Osteoblast (primary cell): ENCODE results near the gene TENM4. TPM values are rescaled to one million over a fixed set of nuclear protein-coding genes. Genes with fewer than 3 reads are reported as not detected.
"Not testable (repeated sequence)": the region's sequence is repeated elsewhere in the genome, so short reads cannot be mapped to it uniquely, and the experiment has no call there.

Experiments
- DNase-seq: peaks from one replicate; pipeline ENCODE4 v3.0.0; 2011; ENCODE audit warnings: low spot score, mixed read lengths; ENCODE audit not compliant: insufficient read length; ENCODE audit errors: missing footprints
- H2AFZ ChIP-seq: 2 replicates; pipeline ENCODE4 v1.6.0; 2011; ENCODE audit warnings: mild to moderate bottlenecking, low read length
- H3K27ac ChIP-seq: 2 replicates; pipeline ENCODE4 v1.5.1; 2011; ENCODE audit warnings: mild to moderate bottlenecking, low read depth, low read length, moderate library complexity
- H3K27me3 ChIP-seq: 2 replicates; pipeline ENCODE4 v1.6.0; 2012; ENCODE audit warnings: mild to moderate bottlenecking, control low read depth, inconsistent platforms, low read length, moderate library complexity; ENCODE audit not compliant: insufficient read depth
- H3K36me3 ChIP-seq: 2 replicates; pipeline ENCODE4 v1.5.1; 2011; ENCODE audit warnings: mild to moderate bottlenecking, low read length, control low read depth, moderate library complexity; ENCODE audit not compliant: insufficient read depth
- H3K4me1 ChIP-seq: 2 replicates; pipeline ENCODE4 v1.5.1; 2011; ENCODE audit warnings: mild to moderate bottlenecking, low read length, control low read depth, moderate library complexity; ENCODE audit not compliant: insufficient read depth
- H3K4me2 ChIP-seq: 2 replicates; pipeline ENCODE4 v1.6.0; 2011; ENCODE audit warnings: mild to moderate bottlenecking, low read length; ENCODE audit not compliant: insufficient read depth
- H3K4me3 ChIP-seq: fragments of 200-600 bp; sonication (generic); 3 replicates; pipeline ENCODE4 v1.5.1; 2012; ENCODE audit warnings: mild to moderate bottlenecking, low read length, inconsistent platforms; ENCODE audit not compliant: insufficient read depth
- H3K79me2 ChIP-seq: 2 replicates; pipeline ENCODE4 v1.6.0; 2012; ENCODE audit warnings: mild to moderate bottlenecking, low read length, control low read depth, inconsistent platforms; ENCODE audit not compliant: insufficient read depth
- H3K9me3 ChIP-seq: 2 replicates; pipeline ENCODE4 v1.5.1; 2011; ENCODE audit warnings: low read depth, low read length, control low read depth
- H4K20me1 ChIP-seq: 2 replicates; pipeline ENCODE4 v1.6.0; 2012; ENCODE audit warnings: mild to moderate bottlenecking, low read length, control low read depth; ENCODE audit not compliant: insufficient read depth
- total RNA-seq: library from RNA; depleted of rRNA; stranded (reverse); fragments of >200 nt; gene quantifications from 2 replicates; pipeline ENCODE4 v1.2.3, GENCODE V29; 2012
- TF ChIP-seq, protein P1 (sequence below): IDR thresholded peaks from 2 replicates; pipeline ENCODE4 v1.5.1; 2011; ENCODE audit warnings: mild to moderate bottlenecking, low read depth, low read length, moderate library complexity; ENCODE audit errors: extremely low read depth

TENM4 gene
- total RNA-seq, 1 donor = 63.3 TPM

DNA sequence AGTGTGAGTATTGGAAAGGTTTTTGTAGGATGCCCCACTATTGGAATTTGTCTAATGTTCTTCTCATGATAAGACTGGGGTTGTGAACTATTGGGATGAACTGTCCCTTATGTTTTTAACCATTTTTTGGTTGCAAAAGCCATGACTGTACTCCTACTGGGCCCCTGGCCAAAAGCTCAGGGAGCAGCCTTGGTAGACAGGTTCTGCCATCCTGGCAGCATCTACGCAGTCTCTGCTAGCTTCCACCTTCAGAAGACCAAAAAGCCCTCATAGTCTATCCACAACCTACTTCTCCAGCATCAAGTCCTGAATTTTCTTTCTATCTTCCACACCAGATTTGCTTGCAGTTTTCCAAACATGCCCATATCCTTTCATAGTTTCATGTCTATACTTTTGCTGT, 211.8 kb downstream of the TENM4 start:
- TF ChIP-seq, protein P1, sequence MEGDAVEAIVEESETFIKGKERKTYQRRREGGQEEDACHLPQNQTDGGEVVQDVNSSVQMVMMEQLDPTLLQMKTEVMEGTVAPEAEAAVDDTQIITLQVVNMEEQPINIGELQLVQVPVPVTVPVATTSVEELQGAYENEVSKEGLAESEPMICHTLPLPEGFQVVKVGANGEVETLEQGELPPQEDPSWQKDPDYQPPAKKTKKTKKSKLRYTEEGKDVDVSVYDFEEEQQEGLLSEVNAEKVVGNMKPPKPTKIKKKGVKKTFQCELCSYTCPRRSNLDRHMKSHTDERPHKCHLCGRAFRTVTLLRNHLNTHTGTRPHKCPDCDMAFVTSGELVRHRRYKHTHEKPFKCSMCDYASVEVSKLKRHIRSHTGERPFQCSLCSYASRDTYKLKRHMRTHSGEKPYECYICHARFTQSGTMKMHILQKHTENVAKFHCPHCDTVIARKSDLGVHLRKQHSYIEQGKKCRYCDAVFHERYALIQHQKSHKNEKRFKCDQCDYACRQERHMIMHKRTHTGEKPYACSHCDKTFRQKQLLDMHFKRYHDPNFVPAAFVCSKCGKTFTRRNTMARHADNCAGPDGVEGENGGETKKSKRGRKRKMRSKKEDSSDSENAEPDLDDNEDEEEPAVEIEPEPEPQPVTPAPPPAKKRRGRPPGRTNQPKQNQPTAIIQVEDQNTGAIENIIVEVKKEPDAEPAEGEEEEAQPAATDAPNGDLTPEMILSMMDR = no peak
- Histone ChIP-seq H3K4me1 (no peaks in the 10 kb centered on the region), H3K79me2 (no peaks in the 10 kb centered on the region), H3K27ac (no peak overlapping the region), H3K4me2 (no peak overlapping the region), H3K27me3 (no peaks in the 10 kb centered on the region), H2AFZ (no peak overlapping the region), H3K4me3 (no peak overlapping the region), H3K36me3 (no peaks in the 10 kb centered on the region), H3K9me3 (no peaks in the 10 kb centered on the region), H4K20me1 (no peaks in the 10 kb centered on the region)
- no peak for DNase-seq

DNA sequence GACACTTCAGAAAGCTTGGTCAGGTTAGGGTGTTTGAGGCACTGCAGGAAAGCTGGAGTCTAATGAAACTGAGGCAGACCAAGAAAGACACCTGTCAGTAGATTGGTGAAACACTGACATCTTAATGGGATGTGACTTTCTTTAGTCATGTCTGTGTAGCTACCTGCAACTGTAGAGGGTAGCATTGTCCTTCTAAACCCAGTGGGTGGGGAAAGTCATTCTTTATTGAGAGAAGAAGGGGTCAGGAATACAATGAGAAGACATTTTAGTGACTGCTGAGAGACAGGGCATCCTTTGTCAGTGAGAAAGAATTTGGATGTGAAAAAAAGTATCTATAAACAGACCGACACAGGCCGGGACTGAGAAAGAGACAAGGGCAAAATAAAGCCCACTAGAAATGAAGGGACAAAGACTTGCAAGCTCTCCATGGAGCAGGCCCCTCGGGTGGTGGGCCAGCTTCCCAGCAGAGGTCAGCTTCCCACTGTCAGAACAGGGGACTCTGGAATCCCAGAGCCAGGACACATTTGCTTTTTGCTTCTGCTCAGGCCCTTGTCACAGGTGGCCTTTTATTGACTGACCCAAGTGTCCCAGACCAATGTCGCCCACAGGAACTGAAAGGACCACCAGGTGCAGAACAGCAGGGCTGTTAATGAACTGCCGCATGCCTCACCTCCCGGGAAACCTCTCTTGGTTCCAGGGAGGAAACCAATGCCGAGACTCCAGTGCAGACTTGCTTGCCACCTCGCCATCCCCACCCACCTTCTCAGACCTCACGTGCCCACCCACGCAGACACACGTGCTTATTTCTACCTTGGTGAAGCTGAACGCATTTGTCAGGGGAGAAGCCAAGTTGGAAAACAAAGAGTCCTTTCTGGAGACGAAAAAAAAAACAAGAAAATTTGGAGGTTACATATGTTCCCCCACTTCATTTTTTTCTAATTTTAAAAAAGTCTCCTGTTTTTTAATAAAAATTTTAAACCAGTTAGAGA, 212.8 kb downstream of the TENM4 start:
- Histone ChIP-seq H3K27ac (no peak overlapping the region), H3K4me2 (no peak overlapping the region), H3K9me3 (no peaks in the 10 kb centered on the region), H3K4me1 (no peaks in the 10 kb centered on the region), H3K36me3 (no peaks in the 10 kb centered on the region), H3K4me3 (no peak overlapping the region), H3K79me2 (no peaks in the 10 kb centered on the region), H4K20me1 (no peaks in the 10 kb centered on the region), H3K27me3 (no peaks in the 10 kb centered on the region), H2AFZ (no peak overlapping the region)
- TF ChIP-seq, protein P1 = no peak
- no peak for DNase-seq

DNA sequence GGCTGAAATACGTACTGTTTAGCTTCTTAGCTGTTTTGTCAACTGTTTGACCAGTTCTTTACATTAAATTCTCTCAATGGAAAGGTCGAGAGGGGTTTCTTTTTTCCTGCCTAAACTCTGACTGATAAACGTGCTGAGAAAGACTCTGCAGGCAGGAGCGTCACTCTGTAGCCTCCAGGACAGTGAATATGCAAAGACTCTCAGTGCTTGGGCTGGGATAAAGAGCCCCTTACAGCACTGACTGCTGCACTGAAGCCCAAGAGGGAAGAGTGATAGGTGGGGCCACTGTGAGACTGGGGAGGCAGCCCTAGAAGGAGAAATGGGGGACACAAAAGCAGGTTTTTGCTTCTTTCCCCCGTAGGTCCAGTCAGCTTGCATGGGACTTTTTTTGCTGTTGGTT, 213.5 kb downstream of the TENM4 start:
- no peaks in the 10 kb centered on the region for H4K20me1 ChIP-seq
- H3K27ac ChIP-seq = no peak overlapping the region
- no peaks in the 10 kb centered on the region for H3K27me3 ChIP-seq
- H2AFZ ChIP-seq = no peak overlapping the region
- H3K36me3 ChIP-seq = no peaks in the 10 kb centered on the region
- no peaks in the 10 kb centered on the region for H3K9me3 ChIP-seq
- no peak overlapping the region for H3K4me2 ChIP-seq
- TF ChIP-seq, protein P1 = no peak
- H3K4me3 ChIP-seq = no peak overlapping the region
- H3K79me2 ChIP-seq = no peaks in the 10 kb centered on the region
- DNase-seq = no peak
- no peaks in the 10 kb centered on the region for H3K4me1 ChIP-seq

DNA sequence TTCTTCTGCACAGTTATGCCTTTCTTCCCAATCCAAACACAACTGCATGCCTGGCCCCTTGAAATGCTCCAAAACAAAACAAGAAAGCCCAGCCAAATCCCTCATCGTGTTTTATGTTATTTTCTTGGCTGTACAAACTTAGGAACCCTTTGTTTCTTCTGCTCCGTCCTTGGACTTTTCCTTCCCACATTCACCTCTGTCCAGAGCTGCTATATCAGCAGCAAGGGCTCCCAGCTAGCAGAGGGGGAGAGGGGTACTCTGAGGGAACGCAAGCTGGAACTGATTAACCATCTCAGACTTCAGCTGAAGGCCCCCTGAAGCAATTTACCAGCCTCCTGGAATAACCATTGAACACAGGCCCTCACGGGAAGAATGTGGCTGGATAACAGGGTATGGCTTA, 214.7 kb downstream of the TENM4 start:
- no peaks in the 10 kb centered on the region for H3K27me3 ChIP-seq
- H3K9me3 ChIP-seq = no peaks in the 10 kb centered on the region
- no peak overlapping the region for H3K27ac ChIP-seq
- H3K4me3 ChIP-seq = no peak overlapping the region
- TF ChIP-seq, protein P1 = no peak
- no peak overlapping the region for H3K4me2 ChIP-seq
- H3K79me2 ChIP-seq = no peaks in the 10 kb centered on the region
- H3K4me1 ChIP-seq = no peaks in the 10 kb centered on the region
- no peak overlapping the region for H2AFZ ChIP-seq
- no peaks in the 10 kb centered on the region for H3K36me3 ChIP-seq
- H4K20me1 ChIP-seq = no peaks in the 10 kb centered on the region
- DNase-seq = no peak

DNA sequence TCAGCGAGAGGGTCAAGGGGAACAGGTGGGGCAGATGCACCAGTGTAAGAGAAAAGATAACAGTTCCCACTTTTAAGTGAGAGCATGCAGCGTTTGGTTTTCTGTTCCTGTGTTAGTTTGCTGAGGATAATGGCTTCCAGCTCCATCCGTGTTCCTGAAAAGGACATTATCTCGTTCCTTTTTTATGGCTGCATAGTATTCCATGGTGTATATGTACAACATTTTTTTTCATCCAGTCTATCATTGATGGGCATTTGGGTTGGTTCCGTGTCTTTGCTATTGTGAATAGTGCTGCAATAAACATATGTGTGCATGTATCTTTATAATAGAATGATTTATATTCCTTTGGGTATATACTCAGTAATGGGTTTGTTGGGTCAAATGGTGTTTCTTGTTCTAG, 218.7 kb downstream of the TENM4 start:
- not testable (repeated sequence) for H3K27ac ChIP-seq, H3K36me3 ChIP-seq, H2AFZ ChIP-seq, H3K27me3 ChIP-seq, H3K9me3 ChIP-seq, H3K4me2 ChIP-seq, H3K79me2 ChIP-seq, H3K4me3 ChIP-seq, DNase-seq, H3K4me1 ChIP-seq, H4K20me1 ChIP-seq
